GM19023 (cell line): Measurements from ENCODE around the gene CABCOCO1.

Source experiments
- ATAC-seq: cut with Tn5 transposase; IDR thresholded peaks from one replicate; pipeline ENCODE4 v1.9.1; 2021; ENCODE audit warnings: mild to moderate bottlenecking, moderate library complexity; ENCODE audit not compliant: unreplicated experiment

Gene CABCOCO1

GRCh38 chr10:61754587-61755550 lies 92.1 kb downstream of the CABCOCO1 start:
- ATAC-seq: no peak

- no peak for ATAC-seq
These were observed 94.3 kb downstream of the CABCOCO1 start for GRCh38 chr10:61757001-61757400.

- no peak for ATAC-seq
These were observed 95.0 kb downstream of the CABCOCO1 start for GRCh38 chr10:61757525-61758397.

- ATAC-seq: no peak
These were observed 95.7 kb downstream of the CABCOCO1 start for GRCh38 chr10:61758433-61758832.

GRCh38 chr10:61759751-61760150 lies 97.0 kb downstream of the CABCOCO1 start:
- no peak for ATAC-seq

- no peak for ATAC-seq
These were observed 98.5 kb downstream of the CABCOCO1 start for GRCh38 chr10:61760943-61761824.

- no peak for ATAC-seq
These were observed 99.1 kb downstream of the CABCOCO1 start for GRCh38 chr10:61761825-61762217.

GRCh38 chr10:61763778-61764177 lies 101.0 kb downstream of the CABCOCO1 start:
- ATAC-seq: no peak

- no peak for ATAC-seq
These were observed 101.8 kb downstream of the CABCOCO1 start for GRCh38 chr10:61764486-61764885.

- ATAC-seq: no peak
These were observed 102.7 kb downstream of the CABCOCO1 start for GRCh38 chr10:61765176-61766087.

GRCh38 chr10:61766927-61767326 lies 104.2 kb downstream of the CABCOCO1 start:
- ATAC-seq: no peak

GRCh38 chr10:61774031-61774430 lies 111.3 kb downstream of the CABCOCO1 start:
- ATAC-seq: no peak

- no peak for ATAC-seq
These were observed 112.4 kb downstream of the CABCOCO1 start for GRCh38 chr10:61775111-61775510.

GRCh38 chr10:61776615-61777266 lies 114.0 kb downstream of the CABCOCO1 start:
- ATAC-seq: no peak

- ATAC-seq: no peak
These were observed 115.4 kb downstream of the CABCOCO1 start for GRCh38 chr10:61778137-61778536.

- no peak for ATAC-seq
These were observed 116.5 kb downstream of the CABCOCO1 start for GRCh38 chr10:61779276-61779675.

- no peak for ATAC-seq
These were observed 117.4 kb downstream of the CABCOCO1 start for GRCh38 chr10:61779950-61780659.

GRCh38 chr10:61780732-61781131 lies 118.0 kb downstream of the CABCOCO1 start:
- no peak for ATAC-seq
